HCT116 (cell line): Measurements from ENCODE around the gene NRXN2. TPM values are rescaled to one million over a fixed set of nuclear protein-coding genes. Genes with fewer than 3 reads are reported as not detected.

Experiments used
- ATAC-seq: fragments of 200-7000 bp; cut with Tn5 transposase; 2 replicates; pipeline ENCODE4 v1.9.1; 2020; ENCODE audit warnings: mild to moderate bottlenecking, moderate library complexity
- BruUV-seq: library from RNA; stranded (reverse); fragments of 400-500 nt; replicated peaks from 2 replicates; lab custom pipeline; 2021; lab: Mats Ljungman, UMichigan
- CTCF ChIA-PET: fragments of 300-600 bp; sonication (Branson Sonifier 250); formaldehyde crosslinking; loops from one replicate; lab custom pipeline; 2021; ENCODE audit warnings: antibody characterized with exemption; lab: Charles Lee
- POLR2A ChIA-PET: fragments of 300-600, 350-600 bp; sonication (Branson Sonifier 250); formaldehyde crosslinking; loops from one replicate; lab custom pipeline; 2021; ENCODE audit warnings: antibody characterized with exemption; lab: Charles Lee
- RAD21 ChIA-PET, 2 experiments: fragments of 300-600 bp; sonication (Branson Sonifier 250); formaldehyde crosslinking; loops; one replicate each; lab custom pipeline; 2023; ENCODE audit warnings: low total read pairs in 2 of 2; ENCODE audit not compliant: uncharacterized antibody in 2 of 2, unreplicated experiment in 2 of 2, low non-redundant PET in 1 of 2; lab: Charles Lee
- DNase-seq: peaks from one replicate; pipeline ENCODE4 v3.0.0-alpha.2; 2010; ENCODE audit warnings: low read depth, low spot score
- H2AFZ ChIP-seq: fragments of 200-600 bp; shearing (Covaris generic), sonication (generic); 2 replicates; pipeline ENCODE4 v1.6.1; 2017; ENCODE audit warnings: low read depth, mixed run types, mixed read lengths, antibody characterized with exemption, low read length; ENCODE audit not compliant: poor library complexity, severe bottlenecking
- H3K27ac ChIP-seq: 2 replicates; pipeline ENCODE4 v1.5.1; 2012; ENCODE audit warnings: low read depth, low read length
- H3K27me3 ChIP-seq: fragments of 200-600 bp; sonication (generic); 2 replicates; pipeline ENCODE4 v1.6.1; 2016; ENCODE audit warnings: mixed run types, low read length, mixed read lengths; ENCODE audit not compliant: insufficient read depth
- H3K36me3 ChIP-seq, 2 experiments: fragments of 200-500 bp in 1 of 2; fragments of 200-600 bp in 1 of 2; sonication (Bioruptor generic) in 1 of 2; sonication (generic) in 1 of 2; 2 replicates each; pipeline versions ENCODE4 v1.5.1 to v1.6.1; 2014 to 2016; ENCODE audit warnings: low read length in 2 of 2, inconsistent platforms in 1 of 2, mixed read lengths in 1 of 2, mixed run types in 1 of 2; ENCODE audit not compliant: insufficient read depth in 2 of 2, control insufficient read depth in 1 of 2
- H3K4me1 ChIP-seq, 2 experiments: fragments of 200-600 bp in 1 of 2; sonication (generic) in 1 of 2; 2 replicates each; pipeline versions ENCODE4 v1.5.1 to v1.6.1; 2012 to 2017; ENCODE audit warnings: low read length in 2 of 2, inconsistent platforms in 1 of 2, mild to moderate bottlenecking in 1 of 2, mixed read lengths in 1 of 2, mixed run types in 1 of 2, moderate library complexity in 1 of 2; ENCODE audit not compliant: insufficient read depth in 2 of 2, control insufficient read depth in 1 of 2
- H3K4me2 ChIP-seq: fragments of 200-600 bp; sonication (generic); 2 replicates; pipeline ENCODE4 v1.6.1; 2017; ENCODE audit warnings: mixed run types, low read length, mixed read lengths
- H3K4me3 ChIP-seq, 2 experiments: fragments of 200-600 bp in 1 of 2; sonication (generic) in 1 of 2; replicated peaks in 1 of 2; 2 replicates each; pipeline ENCODE4 v1.5.1; 2011 to 2016; ENCODE audit warnings: low read length in 2 of 2, control low read depth in 1 of 2, low read depth in 1 of 2, mild to moderate bottlenecking in 1 of 2, mixed read lengths in 1 of 2, mixed run types in 1 of 2
- H3K79me2 ChIP-seq: fragments of 200-600 bp; sonication (generic); 2 replicates; pipeline ENCODE4 v1.6.1; 2017; ENCODE audit warnings: mild to moderate bottlenecking, mixed run types, low read length, moderate library complexity, mixed read lengths; ENCODE audit not compliant: insufficient read depth
- H3K9ac ChIP-seq: fragments of 200-600 bp; sonication (generic); 2 replicates; pipeline ENCODE4 v1.6.1; 2016; ENCODE audit warnings: low read length, mixed read lengths
- H3K9me2 ChIP-seq: fragments of 200-600 bp; sonication (generic), shearing (Covaris generic); 2 replicates; pipeline ENCODE4 v1.6.1; 2017; ENCODE audit warnings: mixed run types, mild to moderate bottlenecking, moderate library complexity; ENCODE audit not compliant: insufficient read depth
- H3K9me3 ChIP-seq, 2 experiments: fragments of 200-500 bp in 1 of 2; fragments of 200-600 bp in 1 of 2; sonication (Bioruptor generic) in 1 of 2; sonication (generic) in 1 of 2; 2 replicates each; pipeline ENCODE4 v1.6.1; 2014 to 2017; ENCODE audit warnings: low read length in 2 of 2, mixed read lengths in 2 of 2, inconsistent platforms in 1 of 2, low read depth in 1 of 2, mild to moderate bottlenecking in 1 of 2, mixed run types in 1 of 2, moderate library complexity in 1 of 2; ENCODE audit not compliant: control insufficient read depth in 1 of 2, insufficient read depth in 1 of 2
- H4K20me1 ChIP-seq: fragments of 200-600 bp; sonication (generic), shearing (Covaris generic); 2 replicates; pipeline ENCODE4 v1.6.1; 2017; ENCODE audit warnings: mixed run types, mild to moderate bottlenecking, moderate library complexity; ENCODE audit not compliant: insufficient read depth
- ATF3 ChIP-seq: IDR thresholded peaks from 2 replicates; pipeline ENCODE4 v1.6.1; 2012
- CBX3 ChIP-seq: IDR thresholded peaks from 2 replicates; pipeline ENCODE4 v1.6.1; 2012; ENCODE audit warnings: low read depth
- EGR1 ChIP-seq: IDR thresholded peaks from 2 replicates; pipeline ENCODE4 v1.6.1; 2012; ENCODE audit warnings: low read depth
- EZH2phosphoT487 ChIP-seq: fragments of 200-600 bp; IDR thresholded peaks from 2 replicates; pipeline ENCODE4 v1.6.1; 2018; ENCODE audit warnings: antibody characterized with exemption, borderline replicate concordance
- POLR2AphosphoS5 ChIP-seq: IDR thresholded peaks from 2 replicates; pipeline ENCODE4 v1.6.1; 2011; ENCODE audit warnings: mild to moderate bottlenecking, low read depth, low read length, moderate library complexity
- RAD21 ChIP-seq: IDR thresholded peaks from 2 replicates; pipeline ENCODE4 v1.6.1; 2012; ENCODE audit warnings: low read depth, mild to moderate bottlenecking
- SIN3A ChIP-seq: IDR thresholded peaks from 2 replicates; pipeline ENCODE4 v1.6.1; 2012; ENCODE audit warnings: low read depth
- SRF ChIP-seq: IDR thresholded peaks from 2 replicates; pipeline ENCODE4 v1.6.1; 2012; ENCODE audit warnings: low read depth
- ZBTB33 ChIP-seq: IDR thresholded peaks from 2 replicates; pipeline ENCODE4 v1.6.1; 2011; ENCODE audit warnings: mild to moderate bottlenecking, low read length, moderate library complexity; ENCODE audit not compliant: insufficient replicate concordance; ENCODE audit errors: extremely low read depth
- ZFX ChIP-seq: fragments of 450-650 bp; IDR thresholded peaks from 2 replicates; pipeline ENCODE4 v1.6.1; 2017
- intact Hi-C: fragments of 100-400 bp; cut with micrococcal nuclease; formaldehyde crosslinking; loops from 2 replicates; pipeline ENCODE4 v1.10.0; 2022
- total RNA-seq: library from RNA; stranded (reverse); gene quantifications from one replicate; pipeline ENCODE4 v1.2.1, GENCODE V29; 2021; ENCODE audit not compliant: unreplicated experiment

The NRXN2 gene
- total RNA-seq, 1 experiment from 2014 or later = 1.5 TPM

- Histone ChIP-seq H3K9me3 (no peaks in the 10 kb centered on the region), H3K36me3 (no peaks in the 10 kb centered on the region), H4K20me1 (no peaks in the 10 kb centered on the region), H3K27me3 (no peaks in the 10 kb centered on the region), H3K9me2 (no peaks in the 10 kb centered on the region), H3K27ac (no peak overlapping the region), H3K9ac (no peak overlapping the region), H3K4me2 (no peak overlapping the region), H3K4me1 (peaks cover 0 to 9% of the 10 kb centered on the region in 2 experiments; a peak in 2 of 4 replicates), H2AFZ (no peak overlapping the region), H3K79me2 (no peaks in the 10 kb centered on the region), H3K4me3 (no peak overlapping the region)
- DNase-seq (no peak), ATAC-seq (no peak)
- ChIA-PET POLR2A (no interaction called here), CTCF (no interaction called here), RAD21 (no interaction called here)
- intact Hi-C loops = no loop called here
- TF ChIP-seq EZH2phosphoT487 (no peak), ZFX (no peak), RAD21 (no peak), SRF (no peak), ZBTB33 (no peak), POLR2AphosphoS5 (no peak), EGR1 (no peak), CBX3 (no peak), ATF3 (no peak), SIN3A (no peak)
- BruUV-seq = no TSS peak
Measured at GRCh38 chr11:64632237-64632636, 90.8 kb downstream of the NRXN2 start.
